K562 (cell line): ENCODE data around the gene MYO1F. TPM values are rescaled to one million over a fixed set of nuclear protein-coding genes. Genes with fewer than 3 reads are reported as not detected.

Experiments
- ATAC-seq: fragments of 200-7000 bp; cut with Tn5 transposase; 3 replicates; pipeline ENCODE4 v1.9.1; 2020; ENCODE audit warnings: moderate library complexity
- BruUV-seq: library from RNA; stranded (reverse); fragments of 400-500 nt; replicated peaks from 2 replicates; lab custom pipeline; 2021; lab: Mats Ljungman, UMichigan
- CTCF ChIA-PET: fragments of 300-600 bp; formaldehyde crosslinking; extraction: SDS; loops from one replicate; lab custom pipeline; 2021; ENCODE audit warnings: low intra/inter-chr PET ratio; lab: Yijun Ruan, JAX
- POLR2A ChIA-PET: fragments of 300-600, 350-650 bp; sonication (Branson Sonifier 250); formaldehyde crosslinking; extraction: SDS; loops from one replicate; lab custom pipeline; 2021; ENCODE audit warnings: antibody characterized with exemption, inconsistent platforms; lab: Yijun Ruan, JAX
- DNase-seq, 4 experiments: peaks; one replicate each; pipeline versions ENCODE4 v3.0.0 to v3.0.0-alpha.2; 2011 to 2018; ENCODE audit warnings: low spot score in 3 of 4, mixed read lengths in 3 of 4; ENCODE audit errors: extremely low read depth in 1 of 4
- FAIRE-seq: peaks from 2 replicates; lab custom pipeline; 2011; peaks lifted over from hg19 to GRCh38; lab: Jason Lieb, UNC
- H2AFZ ChIP-seq: 2 replicates; pipeline ENCODE4 v1.6.0; 2011; ENCODE audit warnings: low read depth, low read length, control low read depth, inconsistent platforms
- H3K27ac ChIP-seq: fragments of 200-600 bp; 3 replicates; pipeline ENCODE4 v1.8.0; 2011; ENCODE audit warnings: low read depth, mild to moderate bottlenecking, control low read depth, inconsistent platforms, low read length, moderate library complexity, mixed read lengths; ENCODE audit errors: extremely low read depth
- H3K27me3 ChIP-seq, 2 experiments: fragments of 300-600 bp in 1 of 2; 2 replicates in 1 of 2; 3 replicates in 1 of 2; pipeline versions ENCODE4 v1.6.0 to v1.8.0; 2011; ENCODE audit warnings: inconsistent platforms in 2 of 2, low read length in 2 of 2, mild to moderate bottlenecking in 1 of 2, mixed read lengths in 1 of 2, moderate library complexity in 1 of 2; ENCODE audit not compliant: control insufficient read depth in 2 of 2, insufficient read depth in 2 of 2
- H3K36me3 ChIP-seq: fragments of 300-600 bp; 3 replicates; pipeline ENCODE4 v1.8.0; 2011; ENCODE audit warnings: mild to moderate bottlenecking, low read length, inconsistent platforms; ENCODE audit not compliant: control insufficient read depth, insufficient read depth
- H3K4me1 ChIP-seq, 2 experiments: fragments of 200-600 bp in 1 of 2; replicated peaks in 1 of 2; 2 replicates in 1 of 2; 3 replicates in 1 of 2; pipeline versions ENCODE4 v1.5.1 to v1.8.0; 2011; ENCODE audit warnings: inconsistent platforms in 2 of 2, low read length in 2 of 2, mild to moderate bottlenecking in 1 of 2, mixed read lengths in 1 of 2, moderate library complexity in 1 of 2; ENCODE audit not compliant: control insufficient read depth in 2 of 2, insufficient read depth in 2 of 2
- H3K4me2 ChIP-seq: 2 replicates; pipeline ENCODE4 v1.6.1; 2011; ENCODE audit warnings: low read length, control low read depth, inconsistent platforms, mixed read lengths; ENCODE audit not compliant: insufficient read depth
- H3K4me3 ChIP-seq: fragments of 200-600 bp; sonication (generic), shearing (Covaris generic); 2 replicates; pipeline ENCODE4 v1.5.1; 2016; ENCODE audit warnings: control low read depth, inconsistent platforms
- H3K79me2 ChIP-seq: fragments of 200-600 bp; 3 replicates; pipeline ENCODE4 v1.8.0; 2011; ENCODE audit warnings: low read length, inconsistent platforms; ENCODE audit not compliant: control insufficient read depth, insufficient read depth
- H3K9ac ChIP-seq, 2 experiments: 2 replicates each; pipeline versions ENCODE4 v1.6.0 to v1.6.1; 2011; ENCODE audit warnings: low read depth in 2 of 2, low read length in 2 of 2, control low read depth in 1 of 2, inconsistent platforms in 1 of 2, mild to moderate bottlenecking in 1 of 2, mixed read lengths in 1 of 2; ENCODE audit not compliant: insufficient read depth in 1 of 2
- H3K9me1 ChIP-seq: one replicate; pipeline ENCODE4 v1.6.0; 2011; ENCODE audit warnings: inconsistent platforms, mild to moderate bottlenecking, low read length, moderate library complexity; ENCODE audit not compliant: control insufficient read depth, insufficient read depth
- H3K9me3 ChIP-seq: replicated peaks from 2 replicates; pipeline ENCODE4 v1.5.1; 2011; ENCODE audit warnings: low read depth, low read length, inconsistent platforms; ENCODE audit not compliant: control insufficient read depth, insufficient read depth
- H4K20me1 ChIP-seq: replicated peaks from 2 replicates; pipeline ENCODE4 v1.6.1; 2011; ENCODE audit warnings: low read length, inconsistent platforms, mixed read lengths; ENCODE audit not compliant: control insufficient read depth, insufficient read depth
- ASH1L ChIP-seq: fragments of 450-650 bp; IDR thresholded peaks from 2 replicates; pipeline ENCODE4 v1.6.1; 2018; ENCODE audit warnings: borderline replicate concordance, mild to moderate bottlenecking, low read depth; ENCODE audit not compliant: partially characterized antibody
- DACH1 ChIP-seq: fragments of 450-650 bp; IDR thresholded peaks from 2 replicates; pipeline ENCODE4 v1.6.1; 2018; ENCODE audit not compliant: partially characterized antibody
- FOXP1 ChIP-seq: sonication (generic); formaldehyde crosslinking; IDR thresholded peaks from 2 replicates; pipeline ENCODE4 v1.8.0; 2022; ENCODE audit warnings: mild to moderate bottlenecking, missing genetic modification reagents
- GTF3C2 ChIP-seq: IDR thresholded peaks from 3 replicates; pipeline ENCODE4 v1.6.1; 2011; ENCODE audit warnings: borderline replicate concordance, mild to moderate bottlenecking, moderate library complexity; ENCODE audit not compliant: insufficient read length; ENCODE audit errors: extremely low read depth
- HDAC6 ChIP-seq: IDR thresholded peaks from 2 replicates; pipeline ENCODE4 v1.6.1; 2012; ENCODE audit warnings: low read depth, mild to moderate bottlenecking, control low read depth, inconsistent platforms, low read length, moderate library complexity
- HIVEP1 ChIP-seq: fragments of 250-450 bp; sonication (Bioruptor Pico); IDR thresholded peaks from 2 replicates; pipeline ENCODE4 v1.4.0; 2020; ENCODE audit warnings: mild to moderate bottlenecking
- HNRNPUL1 ChIP-seq: fragments of 200-400 bp; formaldehyde crosslinking; IDR thresholded peaks from 2 replicates; pipeline ENCODE4 v1.6.1; 2017; ENCODE audit warnings: low read length
- KDM1A ChIP-seq, 2 experiments: fragments of 450-650 bp; IDR thresholded peaks; 2 replicates each; pipeline ENCODE4 v1.6.1; 2016; ENCODE audit warnings: mild to moderate bottlenecking in 2 of 2
- PHF20 ChIP-seq: fragments of 450-650 bp; IDR thresholded peaks from 2 replicates; pipeline ENCODE4 v1.6.1; 2018; ENCODE audit not compliant: partially characterized antibody
- STAT5A ChIP-seq: IDR thresholded peaks from 2 replicates; pipeline ENCODE4 v1.6.1; 2012; ENCODE audit warnings: low read length, inconsistent platforms, borderline replicate concordance
- TARDBP ChIP-seq: fragments of 450-650 bp; IDR thresholded peaks from 2 replicates; pipeline ENCODE4 v1.6.1; 2016
- UBTF ChIP-seq, 2 experiments: IDR thresholded peaks; 2 replicates each; pipeline ENCODE4 v1.6.1; 2012; ENCODE audit warnings: improper control_type of control experiment in 2 of 2, low read depth in 2 of 2, low read length in 2 of 2, borderline replicate concordance in 1 of 2
- USF1 ChIP-seq: sonication (generic); formaldehyde crosslinking; IDR thresholded peaks from 2 replicates; pipeline ENCODE4 v1.9.0; 2022; ENCODE audit warnings: mild to moderate bottlenecking, missing genetic modification reagents
- ZC3H8 ChIP-seq: fragments of 450-650 bp; IDR thresholded peaks from 2 replicates; pipeline ENCODE4 v1.6.1; 2017
- ZNF311 ChIP-seq: fragments of 250-450 bp; sonication (Bioruptor Pico); IDR thresholded peaks from 2 replicates; pipeline ENCODE4 v1.4.0; 2020; ENCODE audit warnings: mild to moderate bottlenecking, moderate library complexity
- ZNF717 ChIP-seq: fragments of 250-450 bp; sonication (Bioruptor Pico); IDR thresholded peaks from 2 replicates; pipeline ENCODE4 v1.5.0; 2021
- WGBS: fragments of 100-300 bp; shearing (Covaris generic); methylation state at CpG from one replicate; pipeline ENCODE4 v1.1.6; 2016; ENCODE audit warnings: low coverage, mixed read lengths; ENCODE audit not compliant: insufficient coverage; ENCODE audit errors: missing lambda C conversion rate; 5-methylcytosine and 5-hydroxymethylcytosine counted together
- in situ Hi-C: fragments of 300-500 bp; cut with MboI; formaldehyde crosslinking; loops from 4 replicates; pipeline ENCODE4 v1.15.0; 2018; ENCODE audit warnings: inconsistent platforms, mixed read lengths
- intact Hi-C: fragments of 100-400 bp; cut with micrococcal nuclease; formaldehyde crosslinking; loops from 2 replicates; pipeline ENCODE4 v1.14.2; 2022
- polyA plus RNA-seq, 8 experiments: library from polyadenylated mRNA; depleted of rRNA in 4 of 8; stranded (reverse) in 5 of 8; unstranded in 3 of 8; fragments of >200 nt; fragmentation: Nextera tagmentation in 2 of 8; fragmentation: Illumina TruSeq in 1 of 8; extraction: Ambion mirVana in 2 of 8; extraction: Trizol in 1 of 8; gene quantifications; 2 replicates each; pipeline versions ENCODE4 v1.2.1 to v1.2.3, GENCODE V29; 2011 to 2014; ENCODE audit warnings: inconsistent platforms in 1 of 8, missing spikeins in 1 of 8
- total RNA-seq, 7 experiments: library from RNA; depleted of rRNA in 6 of 7; stranded (reverse); fragments of >200 nt in 6 of 7; fragmentation: Illumina TruSeq in 2 of 7; extraction: Trizol in 2 of 7; gene quantifications; 2 replicates each; pipeline versions ENCODE4 v1.2.1 to v1.2.3, GENCODE V29; 2011 to 2021; ENCODE audit warnings: low replicate concordance in 1 of 7

MYO1F gene
- total and polyA plus RNA-seq, 9 of the 15 experiments (the other 6 are each of a cell fraction or from before 2014, with no cell fraction given), result 0.78 to 9.4 (median 4.3) TPM

- TF ChIP-seq HDAC6, result no peak
- TF ChIP-seq, all 486 proteins: peak for 0
These were observed 100.7 kb downstream of the MYO1F start (continued) for GRCh38 chr19:8476524-8476923.

GRCh38 chr19:8475005-8475404, 102.2 kb downstream of the MYO1F start:
- FAIRE-seq (no peak), DNase-seq (no peak), ATAC-seq (no peak)
- Histone ChIP-seq H2AFZ (no peak overlapping the region), H3K79me2 (peaks cover 49% of the 10 kb centered on the region), H4K20me1 (peaks cover 7% of the 10 kb centered on the region), H3K4me3 (no peak overlapping the region), H3K9me1 (no peaks in the 10 kb centered on the region), H3K4me2 (no peak overlapping the region), H3K27ac (no peak overlapping the region), H3K27me3 (no peaks in the 10 kb centered on the region), H3K4me1 (no peaks in the 10 kb centered on the region), H3K36me3 (peaks cover 91% of the 10 kb centered on the region), H3K9me3 (no peaks in the 10 kb centered on the region), H3K9ac (no peak overlapping the region)
- WGBS, result 100% methylated on average over 1 of the region's 1 CpG
- in situ Hi-C loops, result no loop called here
- intact Hi-C loops, result no loop called here
- POLR2A ChIA-PET, result interaction anchor here (1.9 kb wide), 1 partner anchor 11 kb away, joined by 7 read pairs; no protein-coding TSS in a partner anchor
- no TSS peak for BruUV-seq
- TF ChIP-seq ZNF311 (CRISPR knock-in tag) (no peak), DACH1 (no peak), FOXP1 (CRISPR knock-in tag) (no peak), USF1 (CRISPR knock-in tag) (no peak), KDM1A (IDR thresholded peaks at IDR 0.05) (no peak), ZC3H8 (no peak), ASH1L (no peak), ZNF717 (no peak), HNRNPUL1 (no peak), TARDBP (no peak), UBTF (IDR thresholded peaks at IDR 0.05; ENCODE audit: borderline replicate concordance in 1 of 2, low read depth in 2 of 2, low read length in 2 of 2) (no peak), STAT5A (no peak), PHF20 (no peak), GTF3C2 (no peak), HIVEP1 (CRISPR knock-in tag) (no peak)
- CTCF ChIA-PET, result no interaction called here
